Muscle of back (tissue), 11 donors: Measurements from ENCODE around the gene EIF3J. TPM values are rescaled to one million over a fixed set of nuclear protein-coding genes. Genes with fewer than 3 reads are reported as not detected.
A peak's percentile ranks its signal among the peaks of the same experiment; 100 is the strongest.

ENCODE experiments used
- DNase-seq, 3 donors: peaks; one replicate each; pipeline versions ENCODE4 v3.0.0 to v3.0.0-alpha.2; 2013
- polyA plus RNA-seq, 10 donors: library from polyadenylated mRNA; unstranded; fragments of 120-200 nt; gene quantifications; one replicate each; pipeline ENCODE4 v1.2.1, GENCODE V29; 2013; ENCODE audit not compliant: insufficient read length in 10 of 10

EIF3J gene
- polyA plus RNA-seq, 10 donors, result 72.3 to 103 (median 90.1) TPM

DNA sequence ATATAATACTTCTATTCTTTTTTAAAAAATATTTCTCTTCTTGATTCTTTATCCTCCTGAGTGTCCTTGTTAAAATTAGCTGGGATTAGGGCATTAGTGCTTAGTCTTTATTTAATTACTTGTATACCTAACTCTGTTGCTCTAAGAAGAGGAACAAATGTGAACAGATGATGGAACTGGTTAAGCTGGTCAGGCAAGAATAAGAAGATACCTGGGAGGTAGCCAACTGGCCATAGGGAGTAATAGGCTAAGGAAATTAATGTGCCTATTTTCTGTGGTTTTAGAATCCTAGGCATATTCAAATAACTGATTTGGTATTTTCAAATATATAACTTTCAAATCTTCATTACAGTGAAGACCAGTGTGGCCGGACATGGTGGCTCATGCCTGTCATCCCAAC lies 54.4 kb downstream of the EIF3J start:
- DNase-seq, result no peak

DNA sequence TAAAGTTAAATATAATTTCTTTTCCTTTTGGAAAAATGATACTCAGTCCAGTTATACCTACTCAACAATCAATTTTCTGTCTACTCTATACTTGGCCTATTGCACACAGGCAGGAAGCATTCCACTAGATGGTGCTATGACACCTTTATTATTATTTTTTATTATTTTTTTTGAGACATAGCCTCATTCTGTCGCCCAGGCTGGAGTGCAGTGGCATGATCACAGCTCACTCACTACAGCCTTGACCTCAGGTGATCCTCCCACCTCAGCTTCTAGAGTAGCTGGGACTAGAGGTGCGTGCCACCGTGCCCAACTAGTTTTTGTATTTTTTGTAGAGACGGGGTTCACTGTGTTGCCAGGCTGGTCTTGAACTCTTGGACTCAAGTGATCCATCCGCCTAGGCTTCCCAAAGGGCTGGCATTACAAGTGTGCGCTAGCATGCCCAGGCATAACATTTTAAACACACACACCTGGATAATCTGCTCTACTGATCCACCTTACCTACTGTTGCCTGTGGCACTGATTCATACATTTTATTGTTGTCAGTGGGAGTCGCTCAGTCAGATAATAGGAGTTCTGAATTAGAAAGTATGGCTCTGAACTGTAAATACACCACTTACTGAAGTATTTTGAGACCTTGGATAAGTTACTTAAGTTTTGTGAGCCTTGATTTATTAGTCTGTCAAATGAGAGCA lies 56.2 kb downstream of the EIF3J start:
- DNase-seq, result peak in 1 of 3 donors; percentile 20

DNA sequence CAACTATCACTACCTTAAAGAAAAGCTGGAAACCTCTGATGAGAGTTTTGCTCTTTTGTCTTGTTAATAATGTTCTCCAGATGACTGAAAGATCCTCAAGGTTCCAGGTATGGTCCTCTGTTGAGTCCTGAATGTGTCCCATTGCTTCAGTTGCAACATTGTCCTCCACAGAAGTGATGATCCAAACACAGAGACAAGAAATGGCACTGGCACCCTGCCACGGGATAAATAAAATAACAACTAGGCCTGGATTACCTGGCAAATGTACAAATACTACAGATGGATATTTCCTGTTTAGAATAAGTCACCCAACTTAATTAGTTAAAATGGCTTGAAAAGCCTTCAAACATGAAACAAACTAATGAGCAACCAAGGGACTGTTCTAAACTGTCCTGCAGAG lies 58.3 kb downstream of the EIF3J start:
- no peak for DNase-seq

DNA sequence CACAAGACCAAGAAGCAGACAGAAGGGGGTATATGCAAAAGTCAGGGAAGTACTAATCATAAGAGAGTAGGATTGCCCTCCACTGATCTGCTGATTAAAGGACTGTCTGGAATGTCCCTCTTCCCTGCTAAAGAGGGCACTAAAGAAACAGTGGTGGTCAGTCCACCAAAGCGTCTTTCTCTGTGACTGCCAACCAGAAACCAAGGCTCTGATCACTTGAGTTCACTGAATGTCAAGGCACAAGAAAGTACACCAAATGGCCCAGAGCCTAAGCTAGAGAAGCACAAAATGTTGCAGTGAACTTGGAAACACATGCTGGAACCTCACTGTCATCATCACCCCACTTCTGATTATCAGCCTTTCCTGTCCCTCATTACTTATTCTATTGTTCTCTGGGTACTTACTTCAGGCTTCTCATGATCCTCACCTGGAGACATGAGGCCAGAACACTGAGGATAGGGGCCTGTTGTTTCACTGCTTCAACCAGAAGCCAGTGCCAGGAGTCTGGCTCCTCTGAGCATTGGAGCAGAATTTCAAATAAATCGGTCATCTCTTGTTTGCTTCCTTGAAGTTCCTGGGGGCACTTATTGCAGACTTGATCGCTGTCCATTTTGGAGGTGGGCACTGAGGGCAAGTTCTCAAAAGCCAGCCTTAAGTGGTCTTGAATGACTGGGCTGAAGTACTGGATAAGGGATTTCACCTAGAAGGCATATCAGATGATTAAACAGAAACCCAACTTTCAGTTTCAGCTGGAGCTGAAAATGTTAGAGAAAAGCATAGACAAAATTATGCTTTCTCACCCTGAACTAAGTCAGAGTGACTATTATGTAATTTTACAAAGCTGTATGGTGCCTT lies 58.9 kb downstream of the EIF3J start:
- no peak for DNase-seq

DNA sequence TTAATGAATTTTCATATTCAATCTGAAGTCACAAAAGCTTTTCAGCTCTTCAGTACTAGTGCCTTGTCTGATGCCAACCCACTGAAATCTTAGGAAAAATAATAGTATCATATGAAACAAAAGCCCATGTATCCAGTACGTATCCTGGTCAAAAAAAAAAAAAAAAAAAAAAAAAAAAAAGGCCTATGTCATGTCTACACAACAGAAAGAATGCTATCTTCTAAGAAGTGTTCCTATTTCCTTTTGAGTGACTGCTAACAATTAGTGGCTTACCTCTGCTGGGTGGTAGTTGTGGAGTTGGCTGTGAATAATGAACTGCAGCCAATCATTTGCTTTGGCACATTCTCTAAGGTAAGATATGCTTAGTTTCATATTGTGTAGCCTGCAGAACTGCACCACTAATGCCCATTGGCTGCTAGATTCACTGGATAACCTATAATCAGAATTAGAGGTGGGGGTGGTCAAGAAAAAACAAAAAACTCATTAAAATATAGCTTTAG lies 59.6 kb downstream of the EIF3J start:
- no peak for DNase-seq

DNA sequence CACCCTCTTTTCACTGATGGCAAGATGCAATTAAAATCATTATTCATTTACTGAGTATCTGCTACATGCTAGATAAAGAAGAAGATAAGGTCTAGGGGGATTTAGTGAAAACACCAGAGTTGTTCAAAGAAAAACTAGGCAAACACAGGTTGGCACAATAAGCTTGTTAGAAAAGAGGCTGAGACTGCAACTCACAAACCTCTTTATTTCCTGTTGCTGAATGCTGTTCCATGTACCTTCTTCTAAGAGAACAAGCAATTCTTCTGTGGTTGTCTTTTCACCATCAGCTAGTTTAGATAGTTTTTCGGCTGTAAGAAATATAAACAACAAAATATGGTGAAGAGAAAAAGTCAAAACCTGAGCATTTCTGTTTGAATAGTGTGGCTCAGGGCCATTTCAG lies 61.1 kb downstream of the EIF3J start:
- no peak for DNase-seq

DNA sequence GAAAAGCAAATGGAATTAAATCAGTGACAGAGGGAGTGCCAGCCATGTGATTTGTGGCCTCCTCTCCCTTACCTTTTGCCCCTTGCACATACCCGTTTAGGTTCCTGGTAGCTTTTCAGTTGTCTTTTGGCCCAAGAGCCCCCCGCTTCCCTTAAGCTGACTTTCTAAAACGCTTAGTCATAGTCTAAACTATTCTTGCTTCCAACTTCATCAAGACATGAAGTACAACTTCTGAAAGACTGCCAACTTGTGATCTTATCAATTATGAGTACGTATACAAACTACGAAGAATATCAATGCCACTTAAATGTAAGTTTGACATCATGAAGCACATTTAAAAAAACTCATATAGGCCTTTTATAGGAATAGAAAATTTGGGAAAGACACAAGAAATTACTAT lies 61.9 kb downstream of the EIF3J start:
- peak in 1 of 3 donors; percentile 4 for DNase-seq

DNA sequence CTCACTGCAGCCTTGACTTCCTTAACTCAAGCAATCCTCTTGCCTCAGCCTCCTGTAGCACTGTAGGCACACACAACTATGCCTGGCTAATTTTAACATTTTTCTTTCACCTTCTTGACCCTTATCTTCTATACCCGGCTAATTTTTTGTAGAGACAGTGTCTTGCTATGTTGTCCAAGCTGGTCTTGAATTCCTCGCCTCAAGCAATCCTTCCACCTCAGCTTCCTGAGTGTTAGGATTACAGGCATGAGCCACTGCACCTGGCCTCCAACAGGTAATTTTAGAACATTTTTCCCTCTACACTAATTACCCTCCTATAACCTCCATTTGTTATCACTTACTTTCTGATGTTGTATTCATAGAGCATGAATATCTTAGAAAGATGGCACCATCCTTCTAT lies 66.2 kb downstream of the EIF3J start:
- DNase-seq, result no peak

DNA sequence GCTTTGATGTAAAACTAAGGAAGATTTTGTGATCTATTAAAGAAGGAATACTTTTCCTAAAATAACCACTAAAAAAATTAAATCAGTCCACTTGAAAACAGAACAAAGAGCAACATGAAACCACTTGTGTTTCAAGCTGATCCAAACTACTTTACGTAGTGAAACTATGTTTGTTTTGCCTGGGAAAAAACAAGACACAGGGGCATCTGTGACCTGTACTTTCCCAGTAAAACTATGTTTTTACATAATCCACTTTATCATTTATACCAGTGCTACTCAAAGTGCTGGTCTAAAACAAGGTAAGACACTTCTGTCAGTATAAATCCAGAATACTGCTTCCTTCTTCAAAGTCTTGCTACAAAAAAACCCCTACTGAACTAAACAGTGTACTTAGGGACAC lies 69.8 kb downstream of the EIF3J start:
- DNase-seq, result no peak

Other genes starting within 250 kb of the EIF3J start
- gene GOLM2, start 248.4 kb upstream of the EIF3J start, polyA plus RNA-seq, result 10 to 100 TPM; 79.2 to 92.2 (median 86.6) TPM
- 10 to 100 TPM; 33.9 to 46.6 (median 41.6) TPM for gene CTDSPL2, start 109.5 kb upstream of the EIF3J start, polyA plus RNA-seq
- gene SPG11, start 126.5 kb downstream of the EIF3J start, polyA plus RNA-seq, result 10 to 100 TPM; 32.4 to 56.5 (median 38.3) TPM
- 1 to 10 TPM in 4 of 10 donors, under 1 TPM in 6; 0.55 to 2.1 (median 0.98) TPM for gene PATL2, start 174.2 kb downstream of the EIF3J start, polyA plus RNA-seq
- gene B2M, start 174.4 kb downstream of the EIF3J start, polyA plus RNA-seq, result 100 to 1,000 TPM; 518 to 943 (median 622) TPM
- 10 to 100 TPM; 15.3 to 28.3 (median 24.9) TPM for gene TRIM69, start 199.4 kb downstream of the EIF3J start, polyA plus RNA-seq